ENCODE data around the gene PANX2.

GRCh38 chr22:50218996-50219727 is 48.6 kb downstream of the PANX2 start:
- TF ChIP-seq CTCF (conservative IDR thresholded peaks at IDR 0.05; ENCODE audit: low read depth, low read length) (no peak), EZH2 (IDR thresholded peaks at IDR 0.05; ENCODE audit: low read length, unreplicated experiment) (no peak)
